Stimulated activated CD4-positive, alpha-beta T cell treated with anti-CD3 and anti-CD28 coated beads, Interleukin-2, amount 100 ng/mL, for 24 hours (primary cell): ENCODE data around the gene LPIN1.
"Not testable (repeated sequence)": the region's sequence is repeated elsewhere in the genome, so short reads cannot be mapped to it uniquely, and the experiment has no call there.

Experiments used
- DNase-seq, 2 donors: peaks; one replicate each; pipeline ENCODE4 v3.0.0-alpha.2; 2020

Gene LPIN1

GRCh38 chr2:11745613-11746375 lies 638 bp upstream of the LPIN1 start:
- DNase-seq: no peak

GRCh38 chr2:11746807-11747459 lies 501 bp downstream of the LPIN1 start:
- DNase-seq: peak in 1 of 2 donors; percentile 38

- DNase-seq: peak in 1 of 2 donors; percentile 34
Measured at GRCh38 chr2:11748018-11748860, 1.8 kb downstream of the LPIN1 start.

- no peak for DNase-seq
Measured at GRCh38 chr2:11748861-11749645, 2.6 kb downstream of the LPIN1 start.

- DNase-seq: no peak
Measured at GRCh38 chr2:11749646-11750349, 3.4 kb downstream of the LPIN1 start.

- peak in 1 of 2 donors; percentile 52 for DNase-seq
Measured at GRCh38 chr2:11750422-11750821, 4.0 kb downstream of the LPIN1 start.

- DNase-seq: no peak
Measured at GRCh38 chr2:11750917-11751316, 4.5 kb downstream of the LPIN1 start.

GRCh38 chr2:11752906-11753305 lies 6.5 kb downstream of the LPIN1 start:
- no peak for DNase-seq

GRCh38 chr2:11753452-11753885 lies 7.0 kb downstream of the LPIN1 start:
- peak in 1 of 2 donors; percentile 45 for DNase-seq

- peak; percentile 62 to 77 for DNase-seq
Measured at GRCh38 chr2:11753886-11754699, 7.7 kb downstream of the LPIN1 start.

GRCh38 chr2:11754700-11755015 lies 8.2 kb downstream of the LPIN1 start:
- DNase-seq: no peak

GRCh38 chr2:11757101-11757500 lies 10.7 kb downstream of the LPIN1 start:
- DNase-seq: no peak

GRCh38 chr2:11758187-11758586 lies 11.8 kb downstream of the LPIN1 start:
- DNase-seq: no peak

GRCh38 chr2:11758647-11759046 lies 12.2 kb downstream of the LPIN1 start:
- no peak for DNase-seq

GRCh38 chr2:11759182-11759975 lies 12.9 kb downstream of the LPIN1 start:
- not testable (repeated sequence) for DNase-seq

- no peak for DNase-seq
Measured at GRCh38 chr2:11761259-11761658, 14.8 kb downstream of the LPIN1 start.

- DNase-seq: no peak
Measured at GRCh38 chr2:11762031-11762430, 15.6 kb downstream of the LPIN1 start.

GRCh38 chr2:11762799-11763461 lies 16.5 kb downstream of the LPIN1 start:
- no peak for DNase-seq

GRCh38 chr2:11764359-11764758 lies 17.9 kb downstream of the LPIN1 start:
- DNase-seq: no peak

GRCh38 chr2:11764920-11765319 lies 18.5 kb downstream of the LPIN1 start:
- DNase-seq: no peak
